Measurements from ENCODE around the gene DAZAP1.

Gene DAZAP1

DNA sequence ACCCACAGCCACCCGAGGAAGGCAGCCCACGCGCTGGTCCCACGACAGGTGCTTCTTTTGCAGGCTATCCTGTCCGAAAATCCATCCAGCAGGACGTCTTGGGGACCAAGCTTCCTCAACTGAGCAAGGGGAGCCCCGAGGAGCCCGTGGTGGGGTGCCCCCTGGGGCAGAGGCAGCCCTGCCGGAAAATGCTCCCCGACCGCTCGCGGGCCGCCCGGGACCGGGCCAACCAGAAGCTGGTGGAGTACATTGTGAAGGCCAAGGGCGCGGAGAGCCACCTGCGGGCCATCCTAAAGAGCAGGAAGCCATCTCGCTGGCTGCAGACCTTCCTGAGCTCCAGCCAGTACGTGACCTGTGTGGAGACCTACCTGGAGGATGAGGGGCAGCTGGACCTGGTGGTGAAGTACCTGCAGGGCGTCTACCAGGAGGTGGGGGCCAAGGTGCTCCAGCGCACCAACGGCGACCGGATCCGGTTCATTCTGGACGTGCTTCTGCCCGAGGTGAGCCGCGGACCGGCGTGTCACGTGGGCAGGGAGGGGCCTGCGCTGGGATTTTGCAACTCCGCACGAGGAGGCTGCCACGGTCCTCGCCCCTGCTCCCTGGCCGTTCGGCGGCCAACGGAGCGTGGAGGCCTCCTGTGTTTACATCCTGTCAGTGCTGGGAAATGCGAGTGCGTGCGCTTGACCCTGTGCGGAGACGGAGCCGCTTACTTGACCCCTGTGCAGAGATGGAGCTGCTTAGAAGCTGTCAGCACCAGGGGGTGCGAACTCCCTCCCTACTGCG, 36.6 kb upstream of the DAZAP1 start:
- Mint-ChIP-seq H3K9me3 (no peaks in the 10 kb centered on the region), H3K27ac (no peak overlapping the region), H3K4me3 (no peak overlapping the region), H3K4me1 (ENCODE audit: low read depth) (no peaks in the 10 kb centered on the region), H3K36me3 (ENCODE audit: low read depth) (peaks cover 20% of the 10 kb centered on the region), H3K27me3 (ENCODE audit: low read depth) (no peaks in the 10 kb centered on the region)
- DNase-seq (ENCODE audit: low spot score): no peak

DNA sequence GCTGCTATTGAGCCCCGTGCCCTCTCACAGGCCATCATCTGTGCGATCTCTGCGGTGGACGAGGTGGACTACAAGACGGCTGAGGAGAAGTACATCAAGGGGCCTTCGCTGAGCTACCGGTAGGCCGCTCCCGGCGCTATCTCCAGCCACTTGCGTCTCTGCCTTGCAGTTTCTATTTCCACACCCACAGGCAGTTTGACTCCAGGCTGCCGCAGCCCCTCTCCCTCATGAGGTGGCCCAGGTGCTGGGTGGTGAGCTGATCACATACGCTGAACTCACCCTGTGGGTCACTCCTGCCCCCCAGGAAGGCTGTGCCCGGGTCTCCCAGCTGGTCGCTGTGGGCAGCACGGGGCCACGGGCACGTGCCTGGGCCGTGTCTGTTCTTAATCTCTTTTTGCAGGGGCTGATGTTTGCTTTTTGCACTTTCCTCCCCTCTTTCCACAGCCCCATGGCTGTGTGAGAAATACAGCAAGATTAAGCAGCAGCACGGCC, 34.3 kb upstream of the DAZAP1 start:
- Mint-ChIP-seq H3K27ac (no peak overlapping the region), H3K4me1 (ENCODE audit: low read depth) (no peaks in the 10 kb centered on the region), H3K27me3 (ENCODE audit: low read depth) (no peaks in the 10 kb centered on the region), H3K9me3 (no peaks in the 10 kb centered on the region), H3K4me3 (no peak overlapping the region), H3K36me3 (ENCODE audit: low read depth) (peaks cover 15% of the 10 kb centered on the region)
- DNase-seq (ENCODE audit: low spot score): no peak

DNA sequence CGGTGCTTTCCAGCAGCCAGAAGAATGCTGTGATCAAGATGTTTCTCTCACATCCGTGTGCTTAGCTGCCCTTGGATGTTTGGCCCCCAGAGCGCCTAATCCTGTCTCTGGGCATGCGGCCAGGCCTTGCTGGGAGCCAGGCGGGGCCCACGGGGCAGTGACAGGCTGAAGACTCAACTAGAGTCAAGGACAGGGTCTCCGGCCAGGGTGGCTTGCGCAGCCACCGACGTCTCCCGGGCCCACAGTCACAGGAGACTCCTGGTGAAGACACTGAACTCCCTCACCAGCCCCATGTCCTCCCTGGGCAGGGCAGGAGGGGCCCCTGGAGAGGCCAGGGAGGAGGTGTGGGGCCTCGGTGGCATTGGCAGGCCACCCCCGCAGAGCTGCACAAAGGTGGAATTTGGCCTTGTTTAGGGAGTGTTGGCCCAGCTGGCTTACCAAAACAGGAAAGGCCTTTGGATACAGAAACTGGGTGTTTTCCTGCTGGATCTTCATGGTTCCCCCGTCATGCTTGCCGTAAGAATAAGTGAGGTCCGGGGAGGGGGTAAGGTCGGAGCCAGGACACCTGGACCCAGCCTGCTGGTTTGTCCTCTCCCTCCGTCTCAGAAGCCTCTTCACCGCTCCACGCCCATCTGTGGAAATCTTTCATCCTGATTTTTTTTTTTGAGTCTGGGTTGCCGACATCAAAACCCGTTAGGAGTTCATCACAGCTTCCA, 33.7 kb upstream of the DAZAP1 start:
- Mint-ChIP-seq H3K9me3 (no peaks in the 10 kb centered on the region), H3K4me1 (ENCODE audit: low read depth) (no peaks in the 10 kb centered on the region), H3K36me3 (ENCODE audit: low read depth) (peaks cover 14% of the 10 kb centered on the region), H3K27ac (no peak overlapping the region), H3K4me3 (no peak overlapping the region), H3K27me3 (ENCODE audit: low read depth) (no peaks in the 10 kb centered on the region)
- no peak for DNase-seq (ENCODE audit: low spot score)

DNA sequence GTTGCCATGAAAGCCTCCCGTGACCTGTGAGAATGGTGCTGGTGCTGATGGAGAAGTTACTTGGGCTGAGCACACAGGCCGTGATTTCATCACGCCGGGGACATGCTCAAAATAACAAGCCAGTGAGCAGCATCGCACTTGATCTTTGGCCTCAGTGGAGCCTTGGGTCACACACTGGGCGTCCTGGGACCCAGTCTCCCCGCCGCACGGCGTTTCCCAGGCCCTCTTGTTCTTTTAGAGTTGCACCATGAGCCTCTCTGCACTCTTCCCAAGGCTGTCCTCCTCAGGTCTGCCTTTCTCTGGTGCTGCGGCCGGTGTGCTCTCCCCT, 33.2 kb upstream of the DAZAP1 start:
- Mint-ChIP-seq H3K9me3 (no peaks in the 10 kb centered on the region), H3K27me3 (ENCODE audit: low read depth) (no peaks in the 10 kb centered on the region), H3K27ac (no peak overlapping the region), H3K4me1 (ENCODE audit: low read depth) (no peaks in the 10 kb centered on the region), H3K36me3 (ENCODE audit: low read depth) (peaks cover 14% of the 10 kb centered on the region), H3K4me3 (no peak overlapping the region)
- no peak for DNase-seq (ENCODE audit: low spot score)

DNA sequence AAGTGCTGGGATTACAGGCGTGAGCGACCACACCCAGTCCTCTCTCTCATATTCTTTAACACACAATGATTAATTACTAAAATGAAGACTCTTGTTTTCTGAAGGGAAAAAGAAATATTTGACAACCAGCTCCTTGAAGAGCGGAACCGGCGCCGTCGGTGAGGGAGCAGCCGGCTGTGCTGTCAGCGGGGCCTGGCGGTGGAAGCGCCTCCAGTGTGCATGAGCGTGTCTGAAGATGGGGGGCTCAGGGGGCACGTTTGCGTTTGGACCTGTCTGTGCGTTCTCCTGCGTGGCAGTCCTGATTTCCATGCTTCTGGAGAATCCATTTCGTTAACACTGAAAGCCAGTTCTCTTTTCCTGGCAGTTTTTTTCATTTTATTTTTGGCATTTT, 31.0 kb upstream of the DAZAP1 start:
- Mint-ChIP-seq H3K36me3 (ENCODE audit: low read depth) (peaks cover 11% of the 10 kb centered on the region), H3K27me3 (ENCODE audit: low read depth) (no peaks in the 10 kb centered on the region), H3K27ac (no peak overlapping the region), H3K9me3 (no peaks in the 10 kb centered on the region), H3K4me1 (ENCODE audit: low read depth) (no peaks in the 10 kb centered on the region), H3K4me3 (no peak overlapping the region)
- no peak for DNase-seq (ENCODE audit: low spot score)

DNA sequence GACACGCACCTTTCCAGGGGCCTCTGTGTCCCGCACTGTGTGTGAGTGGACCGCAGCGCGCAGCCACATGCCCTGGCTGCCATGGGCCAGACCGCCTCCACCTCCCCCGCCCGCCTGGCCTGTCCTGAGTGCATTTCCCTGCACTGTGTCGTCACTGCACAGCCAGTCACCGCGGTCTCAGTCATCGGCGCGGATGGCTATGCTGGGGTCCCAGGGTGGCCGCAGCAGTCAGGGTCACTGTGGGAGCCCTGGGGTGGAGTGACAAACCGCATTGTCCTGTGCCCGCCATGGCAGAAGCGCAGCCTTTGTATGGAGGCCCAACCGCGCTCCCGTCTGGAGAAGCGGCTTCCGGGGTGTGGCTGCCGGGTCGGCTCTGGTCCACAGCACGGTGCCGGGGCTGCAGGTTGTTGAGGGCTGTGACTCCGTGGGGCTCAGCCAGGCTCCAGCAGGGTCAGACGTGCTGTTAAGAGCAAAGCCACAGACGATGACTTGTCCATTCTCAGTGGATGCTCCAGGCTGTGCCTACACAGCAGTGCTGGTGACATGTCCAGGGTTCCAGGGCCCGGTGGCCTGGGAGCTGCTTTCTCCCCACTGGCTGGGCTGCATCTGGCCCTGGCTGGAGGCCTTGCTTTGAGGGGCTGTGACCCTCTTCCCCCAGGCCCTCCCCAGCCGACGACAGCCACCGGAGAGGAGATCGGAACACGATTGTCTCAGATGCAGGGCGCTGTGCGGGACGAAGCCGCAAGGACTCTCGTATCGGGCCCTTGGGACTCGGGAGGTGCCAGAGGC, 30.0 kb upstream of the DAZAP1 start:
- no peak overlapping the region for H3K4me3 Mint-ChIP-seq

DNA sequence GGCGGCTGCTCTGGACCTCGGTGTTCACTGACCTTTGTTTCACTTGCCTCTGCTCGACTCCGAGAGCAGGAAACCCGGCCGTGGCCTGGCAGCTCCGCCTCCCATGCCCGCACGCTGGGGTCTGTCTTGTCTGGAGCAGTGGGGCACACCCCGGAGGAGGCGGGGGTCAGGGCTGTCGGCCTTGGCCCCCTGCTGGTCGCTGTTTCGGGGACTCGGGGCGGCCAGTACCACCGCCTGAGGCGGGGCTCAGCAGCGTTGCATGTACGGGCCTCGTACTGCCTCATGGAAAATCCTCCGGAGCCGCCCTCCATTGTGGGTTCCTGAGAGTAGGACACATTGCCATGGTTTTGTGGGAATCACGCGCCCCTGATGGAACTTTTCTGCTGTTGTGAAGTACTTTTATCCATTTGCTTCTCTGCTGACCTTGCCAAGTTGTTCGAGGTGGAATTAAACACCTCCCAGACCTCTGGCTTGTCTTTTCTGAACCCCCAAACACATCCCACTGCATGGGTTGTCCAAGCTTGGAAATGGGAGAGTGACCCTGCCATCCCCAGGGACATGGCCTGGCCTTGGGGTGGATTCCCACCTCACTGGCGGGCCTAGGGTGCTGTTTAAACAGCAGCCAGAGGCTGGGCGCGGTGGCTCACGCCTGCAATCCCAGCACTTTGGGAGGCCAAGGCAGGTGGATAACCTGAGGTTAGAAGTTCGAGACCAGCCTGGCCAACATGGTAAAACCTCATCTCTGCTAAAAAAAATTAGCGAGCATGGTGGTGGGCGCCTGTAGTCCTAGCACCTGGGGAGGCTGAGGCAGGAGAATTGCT, 29.2 kb upstream of the DAZAP1 start:
- Mint-ChIP-seq H3K4me3 (no peak overlapping the region), H3K36me3 (ENCODE audit: low read depth) (peaks cover 10% of the 10 kb centered on the region), H3K9me3 (no peaks in the 10 kb centered on the region), H3K4me1 (ENCODE audit: low read depth) (peaks cover 4% of the 10 kb centered on the region), H3K27me3 (ENCODE audit: low read depth) (peaks cover 4% of the 10 kb centered on the region), H3K27ac (no peak overlapping the region)
- DNase-seq (ENCODE audit: low spot score): no peak

More for the DNA sequence above, 30.0 kb upstream of the DAZAP1 start:
- Mint-ChIP-seq H3K27me3 (ENCODE audit: low read depth) (no peaks in the 10 kb centered on the region), H3K4me1 (ENCODE audit: low read depth) (no peaks in the 10 kb centered on the region), H3K36me3 (ENCODE audit: low read depth) (peaks cover 11% of the 10 kb centered on the region), H3K27ac (no peak overlapping the region), H3K9me3 (no peaks in the 10 kb centered on the region)
- DNase-seq (ENCODE audit: low spot score): no peak

DNA sequence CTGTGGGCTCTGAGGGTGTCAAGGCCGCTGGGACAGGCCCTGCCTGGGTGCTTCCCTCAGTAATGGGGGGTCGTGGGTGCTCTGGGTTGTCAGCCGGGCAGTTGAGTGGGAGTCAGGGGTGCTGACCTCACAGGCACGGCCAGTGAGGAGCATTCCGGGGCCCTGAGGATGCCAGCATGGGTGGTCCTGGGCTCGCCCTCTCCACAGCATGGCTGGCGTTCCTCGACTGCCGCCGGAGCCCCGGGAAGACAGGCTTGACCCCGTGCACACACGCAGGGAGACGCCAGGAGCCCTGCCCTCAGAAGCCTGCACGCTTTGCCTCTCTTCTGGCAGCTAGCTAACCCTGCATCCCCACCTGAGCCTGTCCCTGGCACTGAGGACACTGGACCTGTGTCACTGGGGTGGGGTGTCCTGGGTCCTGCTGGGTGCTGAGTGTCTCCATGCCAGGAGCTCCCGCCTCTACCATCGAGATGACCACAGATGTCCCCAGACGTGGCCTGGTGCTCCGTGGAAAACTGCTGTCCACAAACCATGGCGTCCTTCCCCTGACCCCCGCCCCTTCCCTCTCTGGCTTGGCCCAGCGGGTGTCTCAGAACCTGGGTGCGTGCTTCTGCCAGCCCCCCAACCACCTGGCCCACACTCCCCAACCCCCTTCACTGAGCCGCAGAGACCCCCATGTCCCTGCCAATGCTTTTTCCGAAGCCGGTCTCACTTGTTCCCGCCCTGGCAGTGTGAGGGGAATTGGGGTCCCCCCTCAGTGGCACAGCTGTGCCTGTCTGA, 28.1 kb upstream of the DAZAP1 start:
- Mint-ChIP-seq H3K4me1 (ENCODE audit: low read depth) (peaks cover 7% of the 10 kb centered on the region), H3K27ac (no peak overlapping the region), H3K4me3 (no peak overlapping the region), H3K9me3 (no peaks in the 10 kb centered on the region), H3K27me3 (ENCODE audit: low read depth) (peaks cover 8% of the 10 kb centered on the region), H3K36me3 (ENCODE audit: low read depth) (peaks cover 8% of the 10 kb centered on the region)
- no peak for DNase-seq (ENCODE audit: low spot score)

DNA sequence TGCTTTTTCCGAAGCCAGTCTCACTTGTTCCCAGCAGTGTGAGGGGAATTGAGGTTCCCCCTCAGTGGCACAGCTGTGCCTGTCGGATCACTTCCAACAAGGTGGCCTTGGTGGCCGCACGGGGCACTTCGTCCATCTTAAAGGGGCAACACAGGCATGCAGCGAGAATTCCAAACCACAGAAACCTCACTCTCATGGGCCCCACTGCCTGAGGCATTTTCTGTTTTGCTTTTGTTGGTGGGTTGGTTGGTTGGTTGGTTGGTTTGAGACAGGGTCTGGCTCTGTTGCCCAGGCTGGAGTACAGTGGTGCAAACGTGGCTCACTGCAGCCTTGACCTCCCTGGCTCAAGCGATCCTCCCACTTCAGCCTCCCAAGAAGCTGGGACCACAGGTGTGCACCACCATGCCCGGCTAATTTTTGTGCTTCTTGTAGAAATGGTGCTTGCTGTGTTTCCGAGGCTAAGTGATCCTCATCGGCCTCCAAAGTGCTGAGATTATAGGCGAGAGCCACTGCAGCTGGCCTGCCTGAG, 27.4 kb upstream of the DAZAP1 start:
- peaks cover 8% of the 10 kb centered on the region for H3K27me3 Mint-ChIP-seq (ENCODE audit: low read depth)
- no peak overlapping the region for H3K27ac Mint-ChIP-seq
- peaks cover 13% of the 10 kb centered on the region for H3K4me1 Mint-ChIP-seq (ENCODE audit: low read depth)
- no peak overlapping the region for H3K4me3 Mint-ChIP-seq
- H3K36me3 Mint-ChIP-seq (ENCODE audit: low read depth): peaks cover 4% of the 10 kb centered on the region
- no peaks in the 10 kb centered on the region for H3K9me3 Mint-ChIP-seq
- no peak for DNase-seq (ENCODE audit: low spot score)

DNA sequence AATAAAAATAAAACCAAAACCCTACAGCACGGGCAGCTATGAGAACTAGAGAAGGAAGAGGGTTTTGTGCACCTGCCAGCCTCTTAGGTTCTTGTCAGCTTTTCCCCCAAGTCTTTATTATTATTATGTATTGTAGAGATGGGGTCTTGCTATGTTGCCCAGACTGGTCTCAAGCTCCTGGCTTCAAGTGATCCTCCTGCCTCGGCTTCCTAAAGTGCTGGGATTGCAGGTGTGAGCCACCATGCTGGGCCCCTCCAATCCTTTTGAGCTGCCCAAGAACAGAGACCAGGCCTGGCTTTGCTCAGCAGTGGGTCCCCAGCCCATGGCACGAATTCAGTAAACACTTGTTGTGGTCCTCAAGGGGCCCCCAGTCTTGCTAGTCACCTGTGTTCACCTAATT, 25.1 kb upstream of the DAZAP1 start:
- no peak overlapping the region for H3K27ac Mint-ChIP-seq
- peaks cover 13% of the 10 kb centered on the region for H3K4me1 Mint-ChIP-seq (ENCODE audit: low read depth)
- H3K27me3 Mint-ChIP-seq (ENCODE audit: low read depth): peaks cover 8% of the 10 kb centered on the region
- no peak for DNase-seq (ENCODE audit: low spot score)
- no peak overlapping the region for H3K4me3 Mint-ChIP-seq
- H3K36me3 Mint-ChIP-seq (ENCODE audit: low read depth): peaks cover 3% of the 10 kb centered on the region
- no peaks in the 10 kb centered on the region for H3K9me3 Mint-ChIP-seq

DNA sequence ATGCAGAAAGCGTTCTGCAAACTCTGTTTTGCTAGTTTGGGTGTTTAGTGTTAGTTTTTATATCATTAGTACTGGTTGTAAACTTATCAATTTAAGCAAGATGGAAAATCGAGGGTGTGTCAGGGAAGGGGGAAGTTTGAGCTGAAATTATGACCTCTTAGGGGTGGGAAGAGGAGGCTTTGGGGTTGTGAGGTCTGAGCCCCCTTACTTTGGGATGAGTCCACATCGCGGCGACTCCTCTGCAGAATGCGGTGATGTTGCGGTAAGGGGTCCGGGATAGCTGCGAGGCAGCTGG, 24.4 kb upstream of the DAZAP1 start:
- H3K27me3 Mint-ChIP-seq (ENCODE audit: low read depth): peaks cover 8% of the 10 kb centered on the region
- peaks cover 3% of the 10 kb centered on the region for H3K36me3 Mint-ChIP-seq (ENCODE audit: low read depth)
- DNase-seq (ENCODE audit: low spot score): no peak
- peak overlapping the region; percentile 90 for H3K4me3 Mint-ChIP-seq
- peaks cover 13% of the 10 kb centered on the region for H3K4me1 Mint-ChIP-seq (ENCODE audit: low read depth)
- no peaks in the 10 kb centered on the region for H3K9me3 Mint-ChIP-seq
- H3K27ac Mint-ChIP-seq: peak overlapping the region; percentile 98

DNA sequence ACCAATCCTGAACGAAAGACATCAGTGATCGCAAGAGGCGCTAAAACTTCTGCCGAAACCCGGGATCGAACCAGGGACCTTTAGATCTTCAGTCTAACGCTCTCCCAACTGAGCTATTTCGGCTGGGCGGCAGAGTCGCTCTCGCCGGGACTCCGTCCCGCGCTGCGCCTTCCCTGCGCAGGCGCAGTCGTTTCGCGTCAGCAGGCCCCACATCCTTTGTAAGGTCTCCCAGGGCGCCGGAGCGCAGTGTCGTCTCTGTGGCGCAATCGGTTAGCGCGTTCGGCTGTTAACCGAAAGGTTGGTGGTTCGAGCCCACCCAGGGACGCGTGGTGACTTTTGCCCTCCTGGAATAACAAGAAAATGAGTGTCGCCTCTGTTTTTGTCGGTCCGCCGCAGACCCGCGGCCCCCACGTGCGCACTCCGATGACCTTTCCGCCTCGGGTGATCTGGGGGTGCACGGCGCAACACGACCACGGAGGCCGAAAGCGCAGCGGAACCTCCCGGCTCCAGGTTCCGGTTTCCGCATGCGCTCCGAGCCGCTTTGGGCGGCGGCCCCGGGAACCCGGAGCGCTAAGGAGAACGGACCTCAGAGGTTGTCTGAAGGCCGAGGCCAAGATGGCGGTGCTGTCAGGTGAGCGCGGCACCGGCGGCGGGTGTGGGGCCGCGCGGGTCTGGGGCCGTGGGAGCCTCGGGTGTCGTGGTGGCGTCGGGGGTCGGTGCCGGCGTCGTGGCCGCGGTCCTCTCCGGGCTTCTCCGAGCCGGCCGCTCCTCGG, 23.9 kb upstream of the DAZAP1 start, which contains the start of gene NDUFS7:
NDUFS7 (plus strand) TSS at position 596 of the 773 bp plus-strand sequence; CDS start at position 616, 20 bp downstream.
- H3K4me1 Mint-ChIP-seq (ENCODE audit: low read depth): peaks cover 13% of the 10 kb centered on the region
- peaks cover 3% of the 10 kb centered on the region for H3K36me3 Mint-ChIP-seq (ENCODE audit: low read depth)

More for the DNA sequence above, 23.9 kb upstream of the DAZAP1 start, which contains the start of gene NDUFS7:
- peak within 1 kb of the TSS; percentile 90 for H3K4me3 Mint-ChIP-seq
- peaks cover 8% of the 10 kb centered on the region for H3K27me3 Mint-ChIP-seq (ENCODE audit: low read depth)
- peak; percentile 92 for DNase-seq (ENCODE audit: low spot score)
- H3K9me3 Mint-ChIP-seq: no peaks in the 10 kb centered on the region
- H3K27ac Mint-ChIP-seq: peak within 1 kb of the TSS; percentile 98
